ENCODE measurements around the gene THEMIS. TPM values are rescaled to one million over a fixed set of nuclear protein-coding genes. Genes with fewer than 3 reads are reported as not detected.

Gene THEMIS
- total RNA-seq, 1 experiment from 2014 or later, result not detected

- Histone ChIP-seq H2AFZ (ENCODE audit: low read length) (no peak overlapping the region), H3K79me2 (ENCODE audit: low read length) (no peaks in the 10 kb centered on the region), H3K27ac (ENCODE audit: low read length) (no peak overlapping the region), H3K4me1 (ENCODE audit: low read length) (no peaks in the 10 kb centered on the region), H3K27me3 (ENCODE audit: low read length) (no peaks in the 10 kb centered on the region), H3K9me2 (replicated peaks; ENCODE audit: insufficient read depth, low read length) (no peaks in the 10 kb centered on the region), H3K9ac (ENCODE audit: low read length) (no peak overlapping the region), H3K4me2 (ENCODE audit: low read depth, low read length, poor library complexity, severe bottlenecking) (no peak overlapping the region), H3K4me3 (ENCODE audit: low read length) (no peak overlapping the region), H3K36me3 (ENCODE audit: insufficient read depth, low read length) (no peaks in the 10 kb centered on the region), H3K9me3 (ENCODE audit: low read length) (peaks cover 8% of the 10 kb centered on the region; the same call in 1 of the 2 replicates), H4K20me1 (ENCODE audit: insufficient read depth, low read depth, low read length) (no peaks in the 10 kb centered on the region)
- DNase-seq, result no peak
Observed at GRCh38 chr6:127880429-127880828, 20.4 kb downstream of the THEMIS start.

GRCh38 chr6:127879685-127880084 is 21.2 kb downstream of the THEMIS start:
- Histone ChIP-seq H4K20me1 (ENCODE audit: insufficient read depth, low read depth, low read length) (no peaks in the 10 kb centered on the region), H3K27ac (ENCODE audit: low read length) (no peak overlapping the region), H3K4me2 (ENCODE audit: low read depth, low read length, poor library complexity, severe bottlenecking) (no peak overlapping the region), H3K27me3 (ENCODE audit: low read length) (no peaks in the 10 kb centered on the region), H2AFZ (ENCODE audit: low read length) (no peak overlapping the region), H3K9me2 (replicated peaks; ENCODE audit: insufficient read depth, low read length) (no peaks in the 10 kb centered on the region), H3K79me2 (ENCODE audit: low read length) (no peaks in the 10 kb centered on the region), H3K9ac (ENCODE audit: low read length) (no peak overlapping the region), H3K9me3 (ENCODE audit: low read length) (peaks cover 8% of the 10 kb centered on the region; the same call in 1 of the 2 replicates), H3K4me1 (ENCODE audit: low read length) (no peaks in the 10 kb centered on the region), H3K36me3 (ENCODE audit: insufficient read depth, low read length) (no peaks in the 10 kb centered on the region), H3K4me3 (ENCODE audit: low read length) (no peak overlapping the region)
- DNase-seq, result no peak

- Histone ChIP-seq H3K4me2 (ENCODE audit: low read depth, low read length, poor library complexity, severe bottlenecking) (no peak overlapping the region), H3K9me3 (ENCODE audit: low read length) (peaks cover 16% of the 10 kb centered on the region), H4K20me1 (ENCODE audit: insufficient read depth, low read depth, low read length) (no peaks in the 10 kb centered on the region), H3K27ac (ENCODE audit: low read length) (no peak overlapping the region), H3K79me2 (ENCODE audit: low read length) (no peaks in the 10 kb centered on the region), H3K4me3 (ENCODE audit: low read length) (no peak overlapping the region), H3K4me1 (ENCODE audit: low read length) (no peaks in the 10 kb centered on the region), H3K9me2 (replicated peaks; ENCODE audit: insufficient read depth, low read length) (no peaks in the 10 kb centered on the region), H3K9ac (ENCODE audit: low read length) (no peak overlapping the region), H2AFZ (ENCODE audit: low read length) (no peak overlapping the region), H3K36me3 (ENCODE audit: insufficient read depth, low read length) (no peaks in the 10 kb centered on the region), H3K27me3 (ENCODE audit: low read length) (no peaks in the 10 kb centered on the region)
- no peak for DNase-seq
Observed at GRCh38 chr6:127878115-127878514, 22.7 kb downstream of the THEMIS start.

DNA sequence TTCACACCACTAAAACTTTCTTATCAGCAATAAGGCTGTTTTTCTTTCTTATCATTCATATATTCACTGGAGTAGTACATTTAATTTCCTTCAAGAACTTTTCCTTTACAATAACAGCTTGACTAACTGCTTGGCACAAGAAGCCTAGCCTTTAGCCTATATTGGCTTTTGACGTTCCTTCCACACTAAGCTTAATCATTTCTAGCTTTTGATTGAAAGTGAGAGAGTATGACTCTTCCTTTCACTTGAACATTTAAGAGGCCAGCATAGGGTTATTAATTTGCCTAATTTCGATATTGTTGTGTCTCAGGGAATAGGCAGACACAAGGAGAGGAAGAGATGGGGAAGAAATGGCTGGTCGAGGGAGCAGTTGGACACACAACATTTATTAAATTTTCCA is 23.6 kb downstream of the THEMIS start:
- no peak overlapping the region for H2AFZ ChIP-seq (ENCODE audit: low read length)

GRCh38 chr6:127869772-127870404 is 31.0 kb downstream of the THEMIS start:
- Histone ChIP-seq H3K4me1 (ENCODE audit: low read length) (no peaks in the 10 kb centered on the region), H3K27me3 (ENCODE audit: low read length) (no peaks in the 10 kb centered on the region), H3K27ac (ENCODE audit: low read length) (no peak overlapping the region), H3K9ac (ENCODE audit: low read length) (no peak overlapping the region), H3K79me2 (ENCODE audit: low read length) (no peaks in the 10 kb centered on the region), H3K4me3 (ENCODE audit: low read length) (no peak overlapping the region), H3K9me3 (ENCODE audit: low read length) (peaks cover 38% of the 10 kb centered on the region), H3K9me2 (replicated peaks; ENCODE audit: insufficient read depth, low read length) (no peaks in the 10 kb centered on the region), H3K4me2 (ENCODE audit: low read depth, low read length, poor library complexity, severe bottlenecking) (no peak overlapping the region), H2AFZ (ENCODE audit: low read length) (no peak overlapping the region), H4K20me1 (ENCODE audit: insufficient read depth, low read depth, low read length) (no peaks in the 10 kb centered on the region), H3K36me3 (ENCODE audit: insufficient read depth, low read length) (no peaks in the 10 kb centered on the region)
- no peak for DNase-seq

More for the DNA sequence above, 23.6 kb downstream of the THEMIS start:
- Histone ChIP-seq H3K9me3 (ENCODE audit: low read length) (peaks cover 23% of the 10 kb centered on the region), H3K4me3 (ENCODE audit: low read length) (no peak overlapping the region), H3K4me2 (ENCODE audit: low read depth, low read length, poor library complexity, severe bottlenecking) (no peak overlapping the region), H3K79me2 (ENCODE audit: low read length) (no peaks in the 10 kb centered on the region), H3K27ac (ENCODE audit: low read length) (no peak overlapping the region), H3K36me3 (ENCODE audit: insufficient read depth, low read length) (no peaks in the 10 kb centered on the region), H3K4me1 (ENCODE audit: low read length) (no peaks in the 10 kb centered on the region), H3K9ac (ENCODE audit: low read length) (no peak overlapping the region), H3K9me2 (replicated peaks; ENCODE audit: insufficient read depth, low read length) (no peaks in the 10 kb centered on the region), H4K20me1 (ENCODE audit: insufficient read depth, low read depth, low read length) (no peaks in the 10 kb centered on the region), H3K27me3 (ENCODE audit: low read length) (no peaks in the 10 kb centered on the region)
- DNase-seq, result no peak

GRCh38 chr6:127869183-127869582 is 31.7 kb downstream of the THEMIS start:
- Histone ChIP-seq H3K36me3 (ENCODE audit: insufficient read depth, low read length) (no peaks in the 10 kb centered on the region), H3K27ac (ENCODE audit: low read length) (no peak overlapping the region), H3K9ac (ENCODE audit: low read length) (no peak overlapping the region), H3K79me2 (ENCODE audit: low read length) (no peaks in the 10 kb centered on the region), H3K27me3 (ENCODE audit: low read length) (no peaks in the 10 kb centered on the region), H3K4me1 (ENCODE audit: low read length) (no peaks in the 10 kb centered on the region), H3K9me3 (ENCODE audit: low read length) (peaks cover 44% of the 10 kb centered on the region), H2AFZ (ENCODE audit: low read length) (no peak overlapping the region), H3K4me3 (ENCODE audit: low read length) (no peak overlapping the region), H3K4me2 (ENCODE audit: low read depth, low read length, poor library complexity, severe bottlenecking) (no peak overlapping the region), H3K9me2 (replicated peaks; ENCODE audit: insufficient read depth, low read length) (no peaks in the 10 kb centered on the region), H4K20me1 (ENCODE audit: insufficient read depth, low read depth, low read length) (no peaks in the 10 kb centered on the region)
- DNase-seq, result no peak

DNA sequence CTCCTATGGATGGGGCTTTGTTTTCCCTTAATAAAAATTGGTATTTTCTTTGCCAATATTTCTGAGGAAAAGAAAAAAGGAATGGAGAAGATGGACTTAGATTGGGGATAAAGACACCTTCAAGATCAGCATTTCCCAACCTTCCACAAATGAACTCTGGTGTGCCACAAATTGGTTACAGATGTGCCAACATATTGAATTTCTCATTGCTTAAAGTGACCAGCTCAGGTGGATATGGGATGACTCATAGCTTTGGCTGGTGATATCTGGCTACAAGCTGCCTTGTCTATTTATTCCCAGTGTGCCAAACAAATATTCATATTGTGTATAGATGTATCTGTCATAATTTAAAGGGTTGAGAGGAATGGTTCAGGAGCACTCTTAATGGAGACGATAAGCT is 32.5 kb downstream of the THEMIS start:
- no peak overlapping the region for H3K4me2 ChIP-seq (ENCODE audit: low read depth, low read length, poor library complexity, severe bottlenecking)
- no peaks in the 10 kb centered on the region for H3K27me3 ChIP-seq (ENCODE audit: low read length)
- no peak overlapping the region for H3K9ac ChIP-seq (ENCODE audit: low read length)
- H3K9me2 ChIP-seq (replicated peaks; ENCODE audit: insufficient read depth, low read length), result no peaks in the 10 kb centered on the region
- no peak overlapping the region for H3K4me3 ChIP-seq (ENCODE audit: low read length)
- no peak overlapping the region for H3K27ac ChIP-seq (ENCODE audit: low read length)
- no peaks in the 10 kb centered on the region for H3K4me1 ChIP-seq (ENCODE audit: low read length)
- DNase-seq, result no peak
- H2AFZ ChIP-seq (ENCODE audit: low read length), result no peak overlapping the region
- no peaks in the 10 kb centered on the region for H3K36me3 ChIP-seq (ENCODE audit: insufficient read depth, low read length)
- H3K9me3 ChIP-seq (ENCODE audit: low read length), result peaks cover 43% of the 10 kb centered on the region
- H3K79me2 ChIP-seq (ENCODE audit: low read length), result no peaks in the 10 kb centered on the region
- H4K20me1 ChIP-seq (ENCODE audit: insufficient read depth, low read depth, low read length), result no peaks in the 10 kb centered on the region

DNA sequence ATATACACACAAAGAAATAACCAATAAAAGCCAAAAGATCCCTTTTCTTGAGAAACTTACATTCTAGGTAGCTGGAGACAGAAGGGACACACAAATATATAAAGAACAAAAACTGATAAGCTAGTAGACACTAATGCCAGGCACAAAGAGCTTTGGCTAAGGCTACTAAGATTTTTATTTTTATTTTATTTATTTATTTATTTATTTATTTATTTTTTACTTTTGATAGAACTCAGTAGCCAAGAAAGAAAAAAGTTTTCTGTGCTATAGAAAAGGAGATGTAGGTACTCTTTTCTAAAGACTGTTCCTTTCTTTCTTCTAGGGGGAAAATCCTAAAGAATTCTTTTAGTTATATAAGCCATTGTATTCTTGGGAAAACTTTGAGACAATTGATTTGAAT is 34.1 kb downstream of the THEMIS start:
- Histone ChIP-seq H3K27ac (ENCODE audit: low read length) (no peak overlapping the region), H3K9me2 (replicated peaks; ENCODE audit: insufficient read depth, low read length) (no peaks in the 10 kb centered on the region), H3K9me3 (ENCODE audit: low read length) (peaks cover 36% of the 10 kb centered on the region), H3K27me3 (ENCODE audit: low read length) (no peaks in the 10 kb centered on the region), H3K4me3 (ENCODE audit: low read length) (no peak overlapping the region), H3K79me2 (ENCODE audit: low read length) (no peaks in the 10 kb centered on the region), H4K20me1 (ENCODE audit: insufficient read depth, low read depth, low read length) (no peaks in the 10 kb centered on the region), H3K36me3 (ENCODE audit: insufficient read depth, low read length) (no peaks in the 10 kb centered on the region), H3K4me2 (ENCODE audit: low read depth, low read length, poor library complexity, severe bottlenecking) (no peak overlapping the region), H3K9ac (ENCODE audit: low read length) (no peak overlapping the region), H2AFZ (ENCODE audit: low read length) (no peak overlapping the region), H3K4me1 (ENCODE audit: low read length) (no peaks in the 10 kb centered on the region)
- DNase-seq, result no peak

Measured in Karpas-422 (cell line).